Activated T-cell treated with anti-CD3 and anti-CD28 coated beads for 48 hours (primary cell): ENCODE data around the gene ANKRD65.
"Not testable (repeated sequence)": the region's sequence is repeated elsewhere in the genome, so short reads cannot be mapped to it uniquely, and the experiment has no call there.

Source experiments
- DNase-seq: peaks from one replicate; pipeline ENCODE4 v3.0.0-alpha.2; 2020; ENCODE audit warnings: low read depth

The ANKRD65 gene

GRCh38 chr1:1430114-1430982, 9.3 kb upstream of the ANKRD65 start:
- no peak for DNase-seq

GRCh38 chr1:1429671-1430073, 8.6 kb upstream of the ANKRD65 start:
- DNase-seq, result no peak

- DNase-seq, result not testable (repeated sequence)
These were observed 7.9 kb upstream of the ANKRD65 start for GRCh38 chr1:1428967-1429366.

- DNase-seq, result no peak
These were observed 7.1 kb upstream of the ANKRD65 start for GRCh38 chr1:1428174-1428573.

- DNase-seq, result no peak
These were observed 6.7 kb upstream of the ANKRD65 start for GRCh38 chr1:1427820-1428148.

- no peak for DNase-seq
These were observed 6.2 kb upstream of the ANKRD65 start for GRCh38 chr1:1427106-1427819.

- no peak for DNase-seq
These were observed 5.5 kb upstream of the ANKRD65 start for GRCh38 chr1:1426496-1427105.

- DNase-seq, result no peak
These were observed 4.8 kb upstream of the ANKRD65 start for GRCh38 chr1:1425753-1426495.

- DNase-seq, result no peak
These were observed 4.3 kb upstream of the ANKRD65 start for GRCh38 chr1:1425426-1425752.

- DNase-seq, result no peak
These were observed 3.6 kb upstream of the ANKRD65 start for GRCh38 chr1:1424707-1425106.

GRCh38 chr1:1423245-1423597, 2.1 kb upstream of the ANKRD65 start:
- DNase-seq, result no peak

GRCh38 chr1:1422465-1423244, 1.6 kb upstream of the ANKRD65 start:
- DNase-seq, result no peak

- no peak for DNase-seq
These were observed 910 bp upstream of the ANKRD65 start for GRCh38 chr1:1421907-1422464.

- DNase-seq, result no peak
These were observed 378 bp downstream of the ANKRD65 start for GRCh38 chr1:1420654-1421141.

GRCh38 chr1:1419813-1420653, 1.0 kb downstream of the ANKRD65 start:
- no peak for DNase-seq

GRCh38 chr1:1419363-1419812, 1.7 kb downstream of the ANKRD65 start:
- no peak for DNase-seq

GRCh38 chr1:1418464-1419362, 2.4 kb downstream of the ANKRD65 start:
- no peak for DNase-seq

GRCh38 chr1:1417825-1418463, 3.1 kb downstream of the ANKRD65 start:
- not testable (repeated sequence) for DNase-seq

GRCh38 chr1:1417396-1417795, 3.7 kb downstream of the ANKRD65 start:
- DNase-seq, result not testable (repeated sequence)
